GM12892 (cell line): ENCODE results near the gene LGI1.

Source experiments
- DNase-seq: peaks from one replicate; pipeline ENCODE4 v3.0.0; 2011; ENCODE audit not compliant: insufficient read length
- FAIRE-seq: peaks from 2 replicates; lab custom pipeline; 2011; peaks lifted over from hg19 to GRCh38; lab: Jason Lieb, UNC
- POLR2A ChIP-seq: IDR thresholded peaks from 2 replicates; pipeline ENCODE4 v1.6.1; 2011; ENCODE audit warnings: low read depth, low read length, control low read depth
- POLR2AphosphoS5 ChIP-seq: IDR thresholded peaks from 2 replicates; pipeline ENCODE4 v1.6.1; 2011; ENCODE audit warnings: low read depth, low read length, control low read depth
- TAF1 ChIP-seq: IDR thresholded peaks from 2 replicates; pipeline ENCODE4 v1.6.1; 2011; ENCODE audit warnings: low read depth, mild to moderate bottlenecking, control low read depth, low read length, borderline replicate concordance

Gene LGI1

GRCh38 chr10:93788413-93789208 lies 30.9 kb downstream of the LGI1 start:
- TF ChIP-seq POLR2AphosphoS5: no peak
- TF ChIP-seq TAF1: no peak
- DNase-seq (no peak), FAIRE-seq (no peak)

GRCh38 chr10:93790439-93790838 lies 32.7 kb downstream of the LGI1 start:
- DNase-seq (no peak), FAIRE-seq (no peak)
- no peak for TF ChIP-seq POLR2A
- no peak for TF ChIP-seq TAF1
- TF ChIP-seq POLR2AphosphoS5: no peak

GRCh38 chr10:93796167-93796566 lies 38.4 kb downstream of the LGI1 start:
- no peak for TF ChIP-seq POLR2AphosphoS5
- FAIRE-seq: no peak
- DNase-seq: no peak

- TF ChIP-seq POLR2AphosphoS5: no peak
- TF ChIP-seq TAF1: no peak
- DNase-seq (no peak), FAIRE-seq (no peak)
Measured at GRCh38 chr10:93797825-93798224, 40.1 kb downstream of the LGI1 start.

GRCh38 chr10:93799155-93799708 lies 41.5 kb downstream of the LGI1 start:
- no peak for DNase-seq
- TF ChIP-seq TAF1 (no peak), POLR2A (no peak)
- FAIRE-seq: no peak

- DNase-seq (no peak), FAIRE-seq (no peak)
- TF ChIP-seq TAF1: no peak
- no peak for TF ChIP-seq POLR2A
- no peak for TF ChIP-seq POLR2AphosphoS5
Measured at GRCh38 chr10:93804200-93804599, 46.5 kb downstream of the LGI1 start.

GRCh38 chr10:93806903-93807302 lies 49.2 kb downstream of the LGI1 start:
- DNase-seq (no peak), FAIRE-seq (no peak)
- TF ChIP-seq POLR2AphosphoS5 (no peak), POLR2A (no peak)

- FAIRE-seq: no peak
- TF ChIP-seq TAF1 (no peak), POLR2A (no peak), POLR2AphosphoS5 (no peak)
- no peak for DNase-seq
Measured at GRCh38 chr10:93807371-93807770, 49.6 kb downstream of the LGI1 start.

GRCh38 chr10:93812659-93813338 lies 55.1 kb downstream of the LGI1 start:
- no peak for TF ChIP-seq POLR2A
- TF ChIP-seq POLR2AphosphoS5: no peak
- no peak for TF ChIP-seq TAF1
- DNase-seq (no peak), FAIRE-seq (no peak)

- TF ChIP-seq TAF1: no peak
- no peak for TF ChIP-seq POLR2A
- FAIRE-seq (no peak), DNase-seq (no peak)
Measured at GRCh38 chr10:93813507-93814465, 56.0 kb downstream of the LGI1 start.
